IMR-90 (cell line): ENCODE results near the gene LELP1. TPM values are rescaled to one million over a fixed set of nuclear protein-coding genes. Genes with fewer than 3 reads are reported as not detected.

Experiments
- ATAC-seq: fragments of 200-7000 bp; cut with Tn5 transposase; 2 replicates; pipeline ENCODE4 v1.9.1; 2020; ENCODE audit warnings: low read depth, mild to moderate bottlenecking, moderate library complexity
- BruUV-seq: library from RNA; stranded (reverse); fragments of 400-500 nt; replicated peaks from 2 replicates; lab custom pipeline; 2021; lab: Mats Ljungman, UMichigan
- CTCF ChIA-PET: fragments of 300-600 bp; formaldehyde crosslinking; extraction: SDS; loops from one replicate; lab custom pipeline; 2021; ENCODE audit warnings: antibody characterized with exemption; lab: Yijun Ruan, JAX
- POLR2A ChIA-PET: fragments of 300-600 bp; sonication (Branson Sonifier 250); formaldehyde crosslinking; loops from one replicate; lab custom pipeline; 2022; ENCODE audit warnings: antibody characterized with exemption; ENCODE audit not compliant: unreplicated experiment; lab: Charles Lee
- DNase-seq: peaks from one replicate; pipeline ENCODE4 v3.0.0; 2013
- H2AFZ ChIP-seq: replicated peaks from 2 replicates; pipeline ENCODE3; 2013; ENCODE audit warnings: low read length, mild to moderate bottlenecking; ENCODE audit not compliant: poor library complexity
- H2AK5ac ChIP-seq: 2 replicates; pipeline ENCODE4 v1.6.1; 2013; ENCODE audit warnings: low read depth, low read length, inconsistent platforms
- H2AK9ac ChIP-seq: replicated peaks from 2 replicates; pipeline ENCODE3; 2013; ENCODE audit warnings: mild to moderate bottlenecking, low read depth, low read length, moderate library complexity; ENCODE audit not compliant: poor library complexity
- H2BK120ac ChIP-seq: 2 replicates; pipeline ENCODE4 v1.6.1; 2013; ENCODE audit warnings: low read depth, low read length, inconsistent platforms
- H2BK15ac ChIP-seq: 3 replicates; pipeline ENCODE4 v1.6.1; 2013; ENCODE audit warnings: low read depth, low read length, inconsistent platforms
- H2BK20ac ChIP-seq: 2 replicates; pipeline ENCODE4 v1.6.1; 2013; ENCODE audit warnings: low read depth, mild to moderate bottlenecking, inconsistent platforms, low read length, moderate library complexity
- H2BK5ac ChIP-seq: 2 replicates; pipeline ENCODE4 v1.6.1; 2013; ENCODE audit warnings: mild to moderate bottlenecking, low read depth, low read length, inconsistent platforms; ENCODE audit not compliant: poor library complexity, severe bottlenecking
- H3K14ac ChIP-seq: replicated peaks from 2 replicates; pipeline ENCODE4 v1.6.1; 2013; ENCODE audit warnings: low read depth, low read length, inconsistent platforms
- H3K18ac ChIP-seq: 2 replicates; pipeline ENCODE4 v1.6.1; 2013; ENCODE audit warnings: low read depth, low read length, control low read depth
- H3K23ac ChIP-seq: 2 replicates; pipeline ENCODE4 v1.6.1; 2013; ENCODE audit warnings: low read depth, low read length, inconsistent platforms
- H3K27ac ChIP-seq: 2 replicates; pipeline ENCODE4 v1.5.1; 2013; ENCODE audit warnings: mild to moderate bottlenecking, control low read depth, low read length; ENCODE audit not compliant: insufficient read depth
- H3K27me3 ChIP-seq: 2 replicates; pipeline ENCODE4 v1.6.1; 2013; ENCODE audit warnings: low read length; ENCODE audit not compliant: control insufficient read depth, insufficient read depth
- H3K36me3 ChIP-seq: 2 replicates; pipeline ENCODE4 v1.6.1; 2013; ENCODE audit warnings: low read length, mixed read lengths; ENCODE audit not compliant: control insufficient read depth, insufficient read depth
- H3K4ac ChIP-seq: 2 replicates; pipeline ENCODE4 v1.6.1; 2013; ENCODE audit warnings: low read depth, low read length, inconsistent platforms
- H3K4me1 ChIP-seq: 2 replicates; pipeline ENCODE4 v1.6.1; 2013; ENCODE audit warnings: low read length, mixed read lengths; ENCODE audit not compliant: control insufficient read depth, insufficient read depth
- H3K4me2 ChIP-seq: 2 replicates; pipeline ENCODE4 v1.6.1; 2013; ENCODE audit warnings: low read depth, mild to moderate bottlenecking, control low read depth, low read length, moderate library complexity
- H3K4me3 ChIP-seq: 2 replicates; pipeline ENCODE4 v1.5.1; 2013; ENCODE audit warnings: low read depth, mild to moderate bottlenecking, control low read depth, low read length, moderate library complexity; ENCODE audit not compliant: insufficient read depth
- H3K56ac ChIP-seq: 2 replicates; pipeline ENCODE4 v1.6.1; 2013; ENCODE audit warnings: low read length, inconsistent platforms; ENCODE audit not compliant: insufficient read depth; ENCODE audit errors: extremely low read depth
- H3K79me1 ChIP-seq, 2 experiments: 2 replicates each; pipeline ENCODE4 v1.6.1; 2013; ENCODE audit warnings: low read length in 2 of 2, inconsistent platforms in 1 of 2, low read depth in 1 of 2
- H3K9ac ChIP-seq: 2 replicates; pipeline ENCODE4 v1.6.1; 2013; ENCODE audit warnings: low read depth, low read length, control low read depth
- H3K9me1 ChIP-seq: 2 replicates; pipeline ENCODE4 v1.6.1; 2013; ENCODE audit warnings: low read length, inconsistent platforms; ENCODE audit not compliant: insufficient read depth
- H3K9me3 ChIP-seq: 2 replicates; pipeline ENCODE4 v1.6.1; 2013; ENCODE audit warnings: low read length; ENCODE audit not compliant: control insufficient read depth, insufficient read depth
- H4K20me1 ChIP-seq: 2 replicates; pipeline ENCODE4 v1.6.1; 2013; ENCODE audit warnings: low read length, inconsistent platforms; ENCODE audit not compliant: insufficient read depth
- H4K5ac ChIP-seq: 2 replicates; pipeline ENCODE4 v1.6.1; 2013; ENCODE audit warnings: mild to moderate bottlenecking, low read depth, low read length, control low read depth
- H4K8ac ChIP-seq, 2 experiments: 2 replicates each; pipeline ENCODE4 v1.6.1; 2013; ENCODE audit warnings: low read depth in 2 of 2, low read length in 2 of 2, control low read depth in 1 of 2, inconsistent platforms in 1 of 2
- H4K91ac ChIP-seq: 2 replicates; pipeline ENCODE4 v1.6.1; 2013; ENCODE audit warnings: low read depth, low read length, inconsistent platforms; ENCODE audit not compliant: insufficient read depth
- CEBPB ChIP-seq: IDR thresholded peaks from 2 replicates; pipeline ENCODE4 v1.6.1; 2012; ENCODE audit warnings: low read depth, low read length, improper control_type of control experiment
- CTCF ChIP-seq: conservative IDR thresholded peaks from 2 replicates; pipeline ENCODE4 v1.5.1; 2012; ENCODE audit warnings: mild to moderate bottlenecking, low read depth, low read length, improper control_type of control experiment
- ELK1 ChIP-seq: fragments of 150-350 bp; IDR thresholded peaks from 2 replicates; pipeline ENCODE4 v1.6.1; 2016; ENCODE audit warnings: low read depth, mild to moderate bottlenecking, low read length, moderate library complexity, borderline replicate concordance
- MAZ ChIP-seq: IDR thresholded peaks from 2 replicates; pipeline ENCODE4 v1.6.1; 2012; ENCODE audit warnings: low read depth, mild to moderate bottlenecking, low read length, improper control_type of control experiment, moderate library complexity, borderline replicate concordance
- RAD21 ChIP-seq: IDR thresholded peaks from 2 replicates; pipeline ENCODE4 v1.6.1; 2012; ENCODE audit warnings: low read length, improper control_type of control experiment
- SMC3 ChIP-seq: fragments of 150-350 bp; IDR thresholded peaks from 2 replicates; pipeline ENCODE4 v1.6.1; 2016; ENCODE audit warnings: low read depth, mild to moderate bottlenecking, antibody characterized with exemption, low read length, moderate library complexity
- dilution Hi-C: fragments of 300-500 bp; cut with HindIII; formaldehyde crosslinking; loops from one replicate; pipeline ENCODE4 v1.14.3; 2018; ENCODE audit warnings: low sequenced_read_pairs; ENCODE audit not compliant: unreplicated experiment
- in situ Hi-C: fragments of 300-500 bp; cut with MboI; formaldehyde crosslinking; loops from 3 replicates; pipeline ENCODE4 v1.14.3; 2019; ENCODE audit warnings: low sequenced_read_pairs, inconsistent platforms, mixed read lengths
- intact Hi-C: fragments of 100-400 bp; cut with micrococcal nuclease; formaldehyde crosslinking; loops from 2 replicates; pipeline ENCODE4 v1.10.0; 2022
- polyA plus RNA-seq, 3 experiments: library from polyadenylated mRNA; depleted of rRNA; stranded (reverse); fragments of >200 nt; gene quantifications; 2 replicates each; pipeline ENCODE4 v1.2.3, GENCODE V29; 2012; ENCODE audit warnings: low replicate concordance in 1 of 3
- total RNA-seq: library from RNA; depleted of rRNA; stranded (reverse); fragments of >200 nt; gene quantifications from 2 replicates; pipeline ENCODE4 v1.2.3, GENCODE V29; 2012

LELP1 gene
- total and polyA plus RNA-seq, 2 of the 4 experiments (the other 2 are of a cell fraction): not detected

GRCh38 chr1:153174624-153175023 is 28.6 kb upstream of the LELP1 start:
- Histone ChIP-seq H2BK20ac (no peak overlapping the region), H4K20me1 (no peaks in the 10 kb centered on the region), H3K4me1 (no peaks in the 10 kb centered on the region), H3K27me3 (no peaks in the 10 kb centered on the region), H2BK5ac (no peak overlapping the region), H3K4ac (no peak overlapping the region), H2BK120ac (no peak overlapping the region), H4K5ac (no peak overlapping the region), H3K4me2 (no peak overlapping the region), H3K4me3 (no peak overlapping the region), H2AK9ac (no peak overlapping the region), H3K23ac (no peak overlapping the region), H2AK5ac (no peak overlapping the region), H3K9me3 (no peaks in the 10 kb centered on the region), H3K9ac (no peak overlapping the region), H3K18ac (no peak overlapping the region), H4K91ac (no peak overlapping the region), H3K36me3 (no peaks in the 10 kb centered on the region), H3K9me1 (no peaks in the 10 kb centered on the region), H4K8ac (no peak overlapping the region), H3K27ac (no peak overlapping the region), H3K56ac (no peak overlapping the region), H2BK15ac (no peak overlapping the region), H3K14ac (no peak overlapping the region), H3K79me1 (no peaks in the 10 kb centered on the region), H2AFZ (no peak overlapping the region)
- DNase-seq (no peak), ATAC-seq (no peak)
- in situ Hi-C loops (no loop called here), intact Hi-C loops (no loop called here), dilution Hi-C loops (no loop called here)
- ChIA-PET CTCF (no interaction called here), POLR2A (no interaction called here)
- no TSS peak for BruUV-seq
- TF ChIP-seq CEBPB (no peak), SMC3 (no peak), CTCF (no peak), MAZ (no peak), RAD21 (no peak), ELK1 (no peak)
